Measurements from ENCODE around the gene MOCS3.
"Not testable (repeated sequence)": the region's sequence is repeated elsewhere in the genome, so short reads cannot be mapped to it uniquely, and the experiment has no call there.

The MOCS3 gene

DNA sequence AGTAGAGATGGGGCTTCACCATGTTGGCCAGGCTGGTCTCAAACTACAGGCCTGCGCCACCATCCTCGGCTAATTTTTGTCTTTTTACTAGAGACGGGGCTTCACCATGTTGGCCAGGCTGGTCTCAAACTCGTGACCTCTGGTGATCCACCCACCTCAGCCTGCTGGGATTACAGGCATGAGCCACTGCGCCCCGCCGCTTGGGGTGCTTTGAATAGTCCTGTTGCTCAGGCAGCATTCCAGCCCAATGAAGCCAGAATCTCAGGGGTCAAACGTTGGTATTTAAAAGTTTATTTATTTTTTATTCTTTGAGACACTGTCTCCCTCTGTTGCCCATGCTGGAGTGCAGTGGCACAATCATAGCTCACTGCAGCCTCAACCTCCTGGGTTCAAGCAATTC lies 11.3 kb downstream of the MOCS3 start:
- DNase-seq (ENCODE audit: insufficient read length) (no peak), FAIRE-seq (no peak)
- TF ChIP-seq POLR2AphosphoS5 (IDR thresholded peaks at IDR 0.05; ENCODE audit: low read depth, low read length) (no peak), POLR2A (IDR thresholded peaks at IDR 0.05; ENCODE audit: low read depth, low read length) (no peak), TAF1 (IDR thresholded peaks at IDR 0.05; ENCODE audit: borderline replicate concordance, low read depth, low read length) (no peak)

DNA sequence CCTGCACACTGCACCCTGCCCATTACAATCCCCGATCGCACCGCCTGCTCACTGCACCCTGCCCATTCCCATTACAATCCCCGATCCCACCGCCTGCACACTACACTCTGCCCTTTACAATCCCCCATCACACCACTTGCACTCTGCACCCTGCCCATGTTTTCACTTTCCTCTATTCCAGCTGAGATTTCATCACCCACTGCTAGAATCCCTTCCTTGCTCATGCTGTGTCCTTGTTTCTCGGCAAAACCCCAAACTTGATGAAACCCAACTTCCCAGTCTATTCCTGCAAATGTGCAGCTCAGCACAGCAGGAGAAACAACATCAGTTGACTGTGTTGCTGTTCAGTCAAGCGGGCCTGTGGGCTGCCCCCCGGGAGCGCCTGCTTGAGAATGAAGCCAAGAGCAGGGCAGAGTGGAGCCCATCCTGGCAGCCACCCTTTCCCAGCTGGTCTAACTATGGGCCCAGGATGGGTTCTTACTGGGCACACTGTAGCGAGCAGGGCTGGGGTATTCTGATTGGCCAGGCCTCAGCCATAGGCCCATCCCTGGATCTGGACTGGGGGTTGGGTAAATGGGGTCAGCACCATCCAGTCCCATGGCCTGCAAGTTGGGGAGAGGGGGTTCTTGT lies 17.2 kb downstream of the MOCS3 start:
- FAIRE-seq = no peak
- TF ChIP-seq POLR2AphosphoS5 (IDR thresholded peaks at IDR 0.05; ENCODE audit: low read depth, low read length) = no peak
- no peak for TF ChIP-seq POLR2A (IDR thresholded peaks at IDR 0.05; ENCODE audit: low read depth, low read length)
- TF ChIP-seq TAF1 (IDR thresholded peaks at IDR 0.05; ENCODE audit: borderline replicate concordance, low read depth, low read length) = no peak

DNA sequence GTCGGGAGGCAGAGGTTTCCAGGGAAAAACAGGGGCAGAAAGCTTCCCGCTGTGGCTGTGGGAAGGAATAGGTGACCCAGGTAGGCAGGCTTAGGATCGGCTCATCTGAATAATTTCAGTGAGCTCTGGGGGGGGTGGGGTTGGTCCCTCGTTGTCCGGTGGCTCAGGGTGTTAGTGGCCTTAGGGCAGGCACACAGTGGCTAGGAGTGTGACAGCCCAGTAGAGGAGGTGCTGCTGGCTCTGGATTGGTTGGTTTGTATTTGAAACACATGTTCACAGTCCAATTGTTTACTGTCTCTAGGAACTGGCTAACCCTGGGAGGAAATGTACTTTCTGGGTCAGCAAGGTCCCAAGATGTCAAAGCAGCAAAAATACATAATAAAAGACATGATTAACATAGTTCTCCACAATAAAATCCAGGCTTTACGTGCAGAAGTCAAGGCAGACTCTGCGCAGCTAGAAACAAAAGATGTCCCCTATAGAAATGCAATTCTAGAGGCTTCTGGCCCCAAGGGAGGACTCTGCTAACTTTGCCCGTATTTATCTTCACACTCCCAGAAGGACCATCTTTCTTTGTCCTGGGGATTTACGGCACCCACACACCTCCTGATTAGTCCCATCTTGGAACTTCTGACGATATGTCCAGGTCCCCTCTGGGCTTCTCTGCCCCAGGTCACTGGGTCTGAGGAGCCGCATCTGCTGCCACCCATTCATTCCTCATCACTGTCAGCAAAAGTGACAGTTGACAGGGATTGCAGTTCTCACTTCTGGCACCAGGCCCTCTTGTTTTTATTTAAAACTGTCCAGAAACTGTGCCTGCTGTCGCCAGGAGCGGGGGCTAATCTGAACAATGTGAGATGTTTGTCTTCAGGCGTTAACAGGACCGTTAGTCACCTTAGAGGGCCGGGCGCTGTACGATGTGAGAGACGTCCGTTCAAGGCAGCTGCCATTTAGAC lies 18.7 kb downstream of the MOCS3 start:
- FAIRE-seq (no peak), DNase-seq (ENCODE audit: insufficient read length) (no peak)
- TF ChIP-seq POLR2AphosphoS5 (IDR thresholded peaks at IDR 0.05; ENCODE audit: low read depth, low read length) = no peak
- TF ChIP-seq TAF1 (IDR thresholded peaks at IDR 0.05; ENCODE audit: borderline replicate concordance, low read depth, low read length) = no peak
- no peak for TF ChIP-seq POLR2A (IDR thresholded peaks at IDR 0.05; ENCODE audit: low read depth, low read length)

More for the DNA sequence above, 17.2 kb downstream of the MOCS3 start:
- no peak for DNase-seq (ENCODE audit: insufficient read length)

DNA sequence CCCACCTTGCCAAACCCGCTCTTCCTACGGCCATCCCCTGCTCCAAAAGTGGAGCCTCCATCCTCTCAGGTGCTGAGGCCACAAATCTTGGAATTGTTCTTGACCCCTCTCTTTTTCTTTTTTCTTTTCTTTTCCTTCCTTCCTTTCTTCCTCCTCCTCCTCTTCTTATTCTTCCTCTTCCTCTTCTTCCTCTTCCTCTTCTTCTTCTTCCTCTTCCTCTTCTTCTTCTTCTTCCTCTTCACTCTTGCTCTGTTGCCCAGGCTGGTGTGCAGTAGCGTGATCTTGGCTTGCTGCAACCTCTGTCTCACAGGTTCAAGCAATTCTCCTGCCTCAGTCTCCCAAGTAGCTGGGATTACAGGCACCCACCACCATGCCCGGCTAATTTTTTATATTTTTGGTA lies 19.9 kb downstream of the MOCS3 start:
- FAIRE-seq = not testable (repeated sequence)

DNA sequence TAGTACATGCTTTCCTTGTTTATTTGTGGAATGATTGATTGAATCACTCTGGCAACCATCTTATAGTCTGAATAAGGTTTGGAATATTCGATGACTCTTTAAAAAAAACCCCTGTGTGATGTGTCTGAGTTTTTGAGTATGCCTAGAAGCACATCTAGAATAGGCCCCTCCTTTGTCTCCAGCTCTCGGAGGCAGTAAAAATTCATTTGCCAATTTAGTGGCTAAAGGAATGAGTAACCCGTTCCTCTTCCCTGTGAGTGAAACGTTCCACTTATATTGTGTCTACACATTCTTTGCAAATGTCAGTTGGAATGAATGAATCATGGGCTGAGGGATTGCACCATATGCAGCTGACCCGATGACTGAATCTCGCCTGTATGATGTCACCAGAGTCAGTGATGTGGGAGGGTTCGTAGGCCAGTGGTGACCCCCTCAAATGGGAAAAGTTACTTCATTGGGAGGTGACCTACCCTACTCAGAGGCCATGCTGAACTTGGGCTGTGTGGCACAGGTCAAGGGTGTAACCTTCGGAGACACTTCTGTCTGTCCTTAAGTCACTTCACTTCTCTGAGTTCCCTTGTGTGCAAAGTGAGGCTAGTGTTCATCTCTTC lies 21.6 kb downstream of the MOCS3 start:
- no peak for DNase-seq (ENCODE audit: insufficient read length)
- TF ChIP-seq POLR2A (IDR thresholded peaks at IDR 0.05; ENCODE audit: low read depth, low read length) (no peak), TAF1 (IDR thresholded peaks at IDR 0.05; ENCODE audit: borderline replicate concordance, low read depth, low read length) (no peak), POLR2AphosphoS5 (IDR thresholded peaks at IDR 0.05; ENCODE audit: low read depth, low read length) (no peak)
- no peak for FAIRE-seq

More for the DNA sequence above, 19.9 kb downstream of the MOCS3 start:
- not testable (repeated sequence) for DNase-seq (ENCODE audit: insufficient read length)

DNA sequence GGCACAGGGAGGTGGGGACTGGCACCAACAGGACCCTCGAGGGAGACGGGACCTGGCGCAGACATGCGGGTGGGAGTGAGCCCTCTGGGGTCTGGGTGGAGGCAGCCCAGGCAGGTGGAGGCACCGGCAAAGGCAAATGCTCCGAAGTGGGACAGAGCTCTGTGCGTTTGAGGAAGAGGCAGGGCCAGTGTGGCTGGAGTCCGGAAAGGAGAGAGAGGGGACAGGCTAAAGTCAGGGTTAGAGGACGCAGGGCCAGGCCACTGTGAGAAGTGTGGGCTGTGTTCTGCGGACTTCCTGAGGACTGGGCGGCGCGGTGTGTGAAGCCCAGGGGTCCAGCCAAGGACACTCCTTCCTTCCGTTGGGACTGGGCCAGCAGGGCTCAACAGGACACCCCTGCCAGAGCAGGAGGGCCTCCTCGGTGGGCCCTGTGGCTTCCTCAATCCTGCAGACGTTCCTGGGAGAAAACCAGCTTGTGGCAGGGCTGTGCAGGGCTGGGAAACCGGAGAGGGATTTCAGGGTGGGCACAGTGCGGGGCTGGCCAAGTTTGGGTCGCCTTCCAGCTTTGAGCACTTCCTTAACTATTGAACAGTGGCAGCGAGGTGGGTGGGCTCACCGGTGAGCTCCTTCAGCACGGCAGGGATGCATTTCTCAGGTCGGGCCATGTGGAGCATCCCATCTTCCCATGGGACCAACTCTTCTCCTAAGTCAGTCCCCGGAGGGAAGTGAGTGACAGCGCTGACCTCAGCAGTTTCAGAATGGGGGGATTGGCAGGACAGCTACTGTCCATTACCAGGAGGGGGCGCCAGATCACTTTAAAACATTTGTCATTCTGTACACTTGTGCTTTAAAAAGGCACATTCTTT lies 22.5 kb downstream of the MOCS3 start:
- FAIRE-seq (peak; percentile 56), DNase-seq (ENCODE audit: insufficient read length) (peak; percentile 60)
- TF ChIP-seq TAF1 (IDR thresholded peaks at IDR 0.05; ENCODE audit: borderline replicate concordance, low read depth, low read length) (no peak), POLR2AphosphoS5 (IDR thresholded peaks at IDR 0.05; ENCODE audit: low read depth, low read length) (no peak), POLR2A (IDR thresholded peaks at IDR 0.05; ENCODE audit: low read depth, low read length) (no peak)

DNA sequence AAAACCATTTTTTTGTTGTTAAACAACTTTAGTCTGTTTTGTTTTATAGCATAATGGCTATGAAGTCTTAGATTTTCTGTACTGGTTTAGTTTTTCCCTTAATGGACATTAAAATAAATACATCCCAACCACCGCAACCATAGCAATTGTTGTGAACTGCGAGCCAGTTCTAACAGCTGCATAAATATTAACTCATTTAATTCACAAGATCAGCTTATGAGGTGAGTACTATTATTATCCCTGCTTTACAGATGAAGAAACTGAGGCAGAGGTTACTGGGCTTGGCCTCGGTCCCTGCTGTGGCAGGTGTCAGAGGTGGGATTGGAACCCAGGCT lies 23.1 kb downstream of the MOCS3 start:
- TF ChIP-seq POLR2A (IDR thresholded peaks at IDR 0.05; ENCODE audit: low read depth, low read length) (no peak), TAF1 (IDR thresholded peaks at IDR 0.05; ENCODE audit: borderline replicate concordance, low read depth, low read length) (no peak), POLR2AphosphoS5 (IDR thresholded peaks at IDR 0.05; ENCODE audit: low read depth, low read length) (no peak)
- DNase-seq (ENCODE audit: insufficient read length) = no peak
- no peak for FAIRE-seq

DNA sequence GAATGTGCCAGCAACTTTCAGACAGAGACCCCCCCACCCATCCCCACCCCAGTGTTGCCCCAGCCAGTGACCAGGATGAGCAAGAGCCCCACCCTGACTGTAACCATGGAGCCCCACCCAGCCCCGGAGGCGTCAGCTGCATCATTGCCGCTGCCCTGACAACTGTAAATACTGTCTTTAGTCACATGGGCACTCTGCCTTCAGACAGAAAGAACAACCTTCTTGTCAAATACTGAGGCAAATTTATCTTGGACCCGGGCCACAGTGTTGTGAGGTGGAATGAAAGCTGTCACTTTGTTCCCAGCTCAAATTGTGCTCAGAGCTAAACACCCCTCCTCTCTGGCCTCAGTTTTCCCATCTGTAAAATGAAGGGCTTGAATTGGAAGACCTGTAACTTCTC lies 23.7 kb downstream of the MOCS3 start:
- FAIRE-seq (no peak), DNase-seq (ENCODE audit: insufficient read length) (no peak)
- TF ChIP-seq POLR2AphosphoS5 (IDR thresholded peaks at IDR 0.05; ENCODE audit: low read depth, low read length) = no peak
- no peak for TF ChIP-seq TAF1 (IDR thresholded peaks at IDR 0.05; ENCODE audit: borderline replicate concordance, low read depth, low read length)
- TF ChIP-seq POLR2A (IDR thresholded peaks at IDR 0.05; ENCODE audit: low read depth, low read length) = no peak

DNA sequence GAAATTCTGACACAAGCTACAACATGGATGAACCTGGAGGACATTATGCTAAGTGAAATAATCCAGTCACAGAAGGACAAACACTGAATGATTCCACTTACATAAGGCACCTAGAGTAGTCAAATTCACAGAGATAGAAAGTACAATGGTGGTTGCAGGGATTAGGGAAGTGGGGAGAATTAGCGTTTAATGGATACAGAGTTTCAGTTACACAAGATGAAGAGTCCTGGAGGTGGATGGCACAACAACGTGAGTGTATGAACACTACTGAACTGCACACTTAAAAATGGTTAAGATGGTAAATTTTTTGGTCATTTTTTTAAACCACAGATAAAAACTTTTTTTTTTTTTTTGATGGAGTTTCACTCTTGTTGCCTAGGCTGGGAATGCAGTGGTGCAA lies 24.7 kb downstream of the MOCS3 start:
- no peak for TF ChIP-seq POLR2AphosphoS5 (IDR thresholded peaks at IDR 0.05; ENCODE audit: low read depth, low read length)
- no peak for TF ChIP-seq POLR2A (IDR thresholded peaks at IDR 0.05; ENCODE audit: low read depth, low read length)
- no peak for TF ChIP-seq TAF1 (IDR thresholded peaks at IDR 0.05; ENCODE audit: borderline replicate concordance, low read depth, low read length)
- no peak for FAIRE-seq
- DNase-seq (ENCODE audit: insufficient read length) = no peak

DNA sequence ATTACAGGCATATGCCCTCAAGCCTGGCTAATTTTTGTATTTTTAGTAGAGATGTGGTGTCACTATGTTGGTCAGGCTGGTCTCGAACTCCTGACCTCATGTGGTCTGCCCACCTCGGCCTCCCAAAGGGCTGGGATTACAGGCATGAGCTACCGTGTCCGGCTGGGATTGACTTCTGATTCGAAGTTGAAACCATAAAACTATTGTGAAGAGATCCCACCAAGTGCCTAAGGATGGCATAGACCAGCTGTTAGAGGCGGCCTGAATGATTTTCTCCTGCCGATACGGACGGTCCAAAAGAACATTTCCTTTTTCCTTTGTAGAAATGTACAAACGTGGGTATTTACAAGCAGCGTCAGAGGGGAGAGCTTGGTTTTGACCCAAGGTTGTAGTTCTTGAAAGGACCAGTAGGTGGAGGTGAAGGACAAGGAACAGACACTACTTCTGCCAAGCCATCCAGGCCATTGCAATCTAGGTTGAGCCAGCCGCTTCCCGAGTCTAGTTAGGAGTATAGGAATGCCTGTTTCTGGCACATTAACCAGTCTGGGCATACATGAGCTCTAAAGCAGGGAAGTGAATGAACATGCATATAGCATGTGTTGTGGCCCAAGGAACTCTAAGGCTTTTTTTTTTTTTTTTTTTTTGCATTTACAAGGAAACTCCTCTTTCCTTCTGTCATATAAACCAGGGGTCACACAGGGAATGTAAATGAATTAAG lies 29.0 kb downstream of the MOCS3 start:
- DNase-seq (ENCODE audit: insufficient read length) (peak; percentile 58), FAIRE-seq (no peak)
- no peak for TF ChIP-seq POLR2AphosphoS5 (IDR thresholded peaks at IDR 0.05; ENCODE audit: low read depth, low read length)
- no peak for TF ChIP-seq POLR2A (IDR thresholded peaks at IDR 0.05; ENCODE audit: low read depth, low read length)
- TF ChIP-seq TAF1 (IDR thresholded peaks at IDR 0.05; ENCODE audit: borderline replicate concordance, low read depth, low read length) = no peak
